Lower lobe of right lung (tissue), 2 donors: Measurements from ENCODE around the gene SPPL3. TPM values are rescaled to one million over a fixed set of nuclear protein-coding genes. Genes with fewer than 3 reads are reported as not detected.
"Not testable (repeated sequence)": the region's sequence is repeated elsewhere in the genome, so short reads cannot be mapped to it uniquely, and the experiment has no call there.

Source experiments
- ATAC-seq, 2 donors: fragments of 200-7000 bp; cut with Tn5 transposase; one replicate each; pipeline ENCODE4 v1.9.1; 2020 to 2022; ENCODE audit warnings: mild to moderate bottlenecking in 2 of 2, moderate library complexity in 2 of 2
- DNase-seq: peaks from one replicate; pipeline ENCODE4 v3.0.0-alpha.2; 2020
- H3K27ac ChIP-seq: fragments of 200-600 bp; one replicate; pipeline ENCODE4 v1.8.0; 2022
- H3K27me3 ChIP-seq: fragments of 200-600 bp; one replicate; pipeline ENCODE4 v1.8.0; 2022; ENCODE audit warnings: low read depth
- H3K36me3 ChIP-seq: fragments of 200-600 bp; one replicate; pipeline ENCODE4 v1.8.0; 2022; ENCODE audit warnings: mild to moderate bottlenecking
- H3K4me1 ChIP-seq: fragments of 200-600 bp; one replicate; pipeline ENCODE4 v1.8.0; 2022
- H3K4me3 ChIP-seq: fragments of 200-600 bp; one replicate; pipeline ENCODE4 v1.8.0; 2022; ENCODE audit warnings: mild to moderate bottlenecking
- H3K9me3 ChIP-seq: fragments of 200-600 bp; one replicate; pipeline ENCODE4 v1.8.0; 2022
- CTCF ChIP-seq: fragments of 200-600 bp; IDR thresholded peaks from one replicate; pipeline ENCODE4 v1.8.0; 2022; ENCODE audit warnings: antibody characterized with exemption, mild to moderate bottlenecking
- intact Hi-C: fragments of 100-400 bp; cut with DNase I; formaldehyde crosslinking; loops from one replicate; pipeline ENCODE4 v1.11.0; 2022
- total RNA-seq: library from RNA; stranded (reverse); fragmentation: NEBNext Ultra II Directional; extraction: Animal tissue kit (Norgen Biotek cat#: 25700); gene quantifications from one replicate; pipeline ENCODE4 v1.2.1, GENCODE V29; 2021
- donor health status: DM: no; HTN: yes; CAD: no; lungs with severe emphysema.

SPPL3 gene
- total RNA-seq, 1 donor from 2014 or later, result 44.0 TPM

- H3K4me3 ChIP-seq, result no peak overlapping the region
- H3K36me3 ChIP-seq, result no peaks in the 10 kb centered on the region
- peaks cover 17% of the 10 kb centered on the region for H3K9me3 ChIP-seq
- intact Hi-C loops, result no loop called here
- peaks cover 4% of the 10 kb centered on the region for H3K4me1 ChIP-seq
- no peak for DNase-seq
- ATAC-seq, result no peak
- TF ChIP-seq CTCF, result no peak
- H3K27ac ChIP-seq, result no peak overlapping the region
- H3K27me3 ChIP-seq, result no peaks in the 10 kb centered on the region
Measured at GRCh38 chr12:120795441-120796178, 108.5 kb downstream of the SPPL3 start.

- H3K27me3 ChIP-seq, result no peaks in the 10 kb centered on the region
- TF ChIP-seq CTCF, result no peak
- H3K4me1 ChIP-seq, result peaks cover 4% of the 10 kb centered on the region
- intact Hi-C loops, result no loop called here
- ATAC-seq, result no peak
- H3K27ac ChIP-seq, result no peak overlapping the region
- peaks cover 17% of the 10 kb centered on the region for H3K9me3 ChIP-seq
- DNase-seq, result no peak
- no peak overlapping the region for H3K4me3 ChIP-seq
- H3K36me3 ChIP-seq, result peaks cover 11% of the 10 kb centered on the region
Measured at GRCh38 chr12:120793357-120793756, 110.8 kb downstream of the SPPL3 start.

GRCh38 chr12:120792456-120792855 is 111.7 kb downstream of the SPPL3 start:
- intact Hi-C loops, ATAC-seq: not testable (repeated sequence)

GRCh38 chr12:120791669-120792176 is 112.4 kb downstream of the SPPL3 start:
- no peaks in the 10 kb centered on the region for H3K27me3 ChIP-seq
- peaks cover 4% of the 10 kb centered on the region for H3K4me1 ChIP-seq
- ATAC-seq (no peak), DNase-seq (no peak)
- H3K27ac ChIP-seq, result no peak overlapping the region
- intact Hi-C loops, result no loop called here
- peaks cover 11% of the 10 kb centered on the region for H3K36me3 ChIP-seq
- no peak for TF ChIP-seq CTCF
- H3K4me3 ChIP-seq, result no peak overlapping the region
- peaks cover 17% of the 10 kb centered on the region for H3K9me3 ChIP-seq

More at GRCh38 chr12:120792456-120792855, 111.7 kb downstream of the SPPL3 start:
- H3K4me1 ChIP-seq, H3K4me3 ChIP-seq, DNase-seq, H3K27me3 ChIP-seq, H3K27ac ChIP-seq: not testable (repeated sequence)
- Histone ChIP-seq H3K9me3 (peaks cover 17% of the 10 kb centered on the region), H3K36me3 (peaks cover 11% of the 10 kb centered on the region)

- Histone ChIP-seq H3K27me3 (no peaks in the 10 kb centered on the region), H3K36me3 (peaks cover 11% of the 10 kb centered on the region), H3K4me3 (no peak overlapping the region), H3K9me3 (peaks cover 8% of the 10 kb centered on the region), H3K27ac (no peak overlapping the region), H3K4me1 (peaks cover 4% of the 10 kb centered on the region)
- intact Hi-C loops, result no loop called here
- no peak for TF ChIP-seq CTCF
- ATAC-seq (no peak), DNase-seq (no peak)
Measured at GRCh38 chr12:120790114-120790513, 114.0 kb downstream of the SPPL3 start.

GRCh38 chr12:120787889-120788288 is 116.3 kb downstream of the SPPL3 start:
- Histone ChIP-seq H3K36me3 (peaks cover 22% of the 10 kb centered on the region), H3K4me3 (no peak overlapping the region), H3K27ac (no peak overlapping the region), H3K4me1 (peaks cover 4% of the 10 kb centered on the region), H3K9me3 (no peaks in the 10 kb centered on the region), H3K27me3 (no peaks in the 10 kb centered on the region)
- DNase-seq (no peak), ATAC-seq (no peak)
- intact Hi-C loops, result no loop called here
- TF ChIP-seq CTCF, result no peak
